Smooth muscle cell (in vitro differentiated cells): Measurements from ENCODE around the gene CDH26. TPM values are rescaled to one million over a fixed set of nuclear protein-coding genes. Genes with fewer than 3 reads are reported as not detected.

Experiments
- DNase-seq: peaks from one replicate; lab custom pipeline; 2025; ENCODE audit not compliant: unreplicated experiment; lab: John Stamatoyannopoulos, UW
- H2AFZ ChIP-seq: fragments of 200-600 bp; sonication (generic); 2 replicates; pipeline ENCODE4 v1.6.0; 2016; ENCODE audit warnings: antibody characterized with exemption, low read depth, mild to moderate bottlenecking
- H3F3A ChIP-seq: fragments of 200-600 bp; sonication (generic); 2 replicates; pipeline ENCODE4 v1.6.0; 2017; ENCODE audit warnings: antibody characterized with exemption, low read depth
- H3K27ac ChIP-seq: fragments of 200-600 bp; sonication (generic); 2 replicates; pipeline ENCODE4 v1.5.1; 2016; ENCODE audit warnings: low read depth, mild to moderate bottlenecking
- H3K27me3 ChIP-seq: fragments of 200-600 bp; sonication (generic); 2 replicates; pipeline ENCODE4 v1.6.1; 2016; ENCODE audit warnings: low read depth, mild to moderate bottlenecking
- H3K36me3 ChIP-seq: fragments of 200-600 bp; sonication (generic); 2 replicates; pipeline ENCODE4 v1.5.1; 2016; ENCODE audit warnings: low read depth
- H3K4me1 ChIP-seq: fragments of 200-600 bp; sonication (generic); 2 replicates; pipeline ENCODE4 v1.5.1; 2016; ENCODE audit warnings: low read depth
- H3K4me2 ChIP-seq: fragments of 200-600 bp; sonication (generic); 2 replicates; pipeline ENCODE4 v1.6.0; 2016; ENCODE audit warnings: mild to moderate bottlenecking
- H3K4me3 ChIP-seq: fragments of 200-600 bp; sonication (generic); 2 replicates; pipeline ENCODE4 v1.5.1; 2016; ENCODE audit warnings: mild to moderate bottlenecking
- H3K79me2 ChIP-seq: fragments of 200-600 bp; sonication (generic); 2 replicates; pipeline ENCODE4 v1.6.0; 2016; ENCODE audit warnings: low read depth, mild to moderate bottlenecking
- H3K9ac ChIP-seq: fragments of 200-600 bp; sonication (generic); 2 replicates; pipeline ENCODE4 v1.6.0; 2016; ENCODE audit warnings: low read depth
- H3K9me3 ChIP-seq: fragments of 200-600 bp; sonication (generic); replicated peaks from 2 replicates; pipeline ENCODE4 v1.5.1; 2016; ENCODE audit warnings: low read depth
- H4K20me1 ChIP-seq: fragments of 200-600 bp; sonication (generic); 2 replicates; pipeline ENCODE4 v1.6.0; 2016; ENCODE audit warnings: low read depth
- CTCF ChIP-seq: fragments of 200-600 bp; sonication (generic); IDR thresholded peaks from 2 replicates; pipeline ENCODE4 v1.5.1; 2017; ENCODE audit warnings: borderline replicate concordance, mild to moderate bottlenecking, antibody characterized with exemption; ENCODE audit not compliant: insufficient read depth, poor library complexity, severe bottlenecking
- WGBS: methylation state at CpG from one replicate; pipeline ENCODE4 v1.1.7; 2016; ENCODE audit warnings: low lambda C conversion rate; 5-methylcytosine and 5-hydroxymethylcytosine counted together
- polyA plus RNA-seq: library from polyadenylated mRNA; unstranded; fragments of >200 nt; fragmentation: Nextera tagmentation; extraction: Ambion mirVana; gene quantifications from 2 replicates; pipeline ENCODE4 v1.2.1, GENCODE V29; 2016
- total RNA-seq: library from RNA; depleted of rRNA; stranded (reverse); fragments of >200 nt; gene quantifications from 2 replicates; pipeline ENCODE4 v1.2.3, GENCODE V29; 2014

CDH26 gene
- total and polyA plus RNA-seq, 2 experiments from 2014 or later: 0.18 to 1.2 TPM

GRCh38 chr20:59939052-59939878, 19.0 kb upstream of the CDH26 start:
- Histone ChIP-seq H3F3A (peaks cover 4% of the 10 kb centered on the region), H3K4me1 (peaks cover 8% of the 10 kb centered on the region), H3K79me2 (peaks cover 13% of the 10 kb centered on the region), H3K36me3 (no peaks in the 10 kb centered on the region), H2AFZ (peak overlapping the region; percentile 99), H3K27me3 (no peaks in the 10 kb centered on the region), H3K27ac (peak overlapping the region; percentile 91), H3K9me3 (no peaks in the 10 kb centered on the region), H3K4me2 (peak overlapping the region; percentile 92), H3K9ac (no peak overlapping the region), H4K20me1 (peaks cover 21% of the 10 kb centered on the region), H3K4me3 (peak overlapping the region; percentile 72)
- no peak for TF ChIP-seq CTCF
- 51% methylated on average over 94 of the region's 104 CpGs for WGBS
- DNase-seq: no peak

GRCh38 chr20:59939879-59940128, 18.4 kb upstream of the CDH26 start:
- DNase-seq: no peak
- H3K36me3 ChIP-seq: no peaks in the 10 kb centered on the region
- H3K27me3 ChIP-seq: no peaks in the 10 kb centered on the region
- peak overlapping the region; percentile 99 for H2AFZ ChIP-seq
- peak overlapping the region; percentile 91 for H3K27ac ChIP-seq
- under 1% methylated on average over 23 of the region's 24 CpGs for WGBS
- peak overlapping the region; percentile 45 for H3K9ac ChIP-seq
- peaks cover 8% of the 10 kb centered on the region for H3K4me1 ChIP-seq
- peaks cover 4% of the 10 kb centered on the region for H3F3A ChIP-seq
- peak overlapping the region; percentile 72 for H3K4me3 ChIP-seq
- H3K4me2 ChIP-seq: peak overlapping the region; percentile 92
- no peak for TF ChIP-seq CTCF
- no peaks in the 10 kb centered on the region for H3K9me3 ChIP-seq
- H3K79me2 ChIP-seq: peaks cover 13% of the 10 kb centered on the region
- peaks cover 21% of the 10 kb centered on the region for H4K20me1 ChIP-seq

GRCh38 chr20:59940129-59940955, 17.9 kb upstream of the CDH26 start, which contains the start of the genes FAM217B and PPP1R3D:
Gene FAM217B (plus strand): TSS chr20:59940389. CDS start chr20:59943944, 3,555 bp downstream.
Gene PPP1R3D (minus strand): TSS chr20:59940305. CDS start chr20:59939931, 374 bp downstream.
- Histone ChIP-seq H3K9ac (peak within 1 kb of the TSS; percentile 88), H2AFZ (peak within 1 kb of the TSS; percentile 99), H3K4me2 (peak within 1 kb of the TSS; percentile 92), H3K27me3 (no peaks in the 10 kb centered on the region), H3K79me2 (peaks cover 13% of the 10 kb centered on the region), H3K27ac (peak within 1 kb of the TSS; percentile 91), H3K4me3 (peak within 1 kb of the TSS; percentile 72), H3K4me1 (peaks cover 8% of the 10 kb centered on the region), H3K9me3 (no peaks in the 10 kb centered on the region), H3K36me3 (no peaks in the 10 kb centered on the region), H3F3A (peaks cover 4% of the 10 kb centered on the region), H4K20me1 (peaks cover 21% of the 10 kb centered on the region)
- peak; percentile 85 for DNase-seq
- WGBS: under 1% methylated on average over 56 of the region's 57 CpGs
- peak; percentile 13 for TF ChIP-seq CTCF
